Cerebellar cortex (tissue), 1 donor: Measurements from ENCODE around the gene MAP3K6.
A peak's percentile ranks its signal among the peaks of the same experiment; 100 is the strongest.

Experiments
- DNase-seq: peaks from one replicate; pipeline ENCODE4 v3.0.0-alpha.2; 2015; ENCODE audit warnings: low spot score

MAP3K6 gene

DNA sequence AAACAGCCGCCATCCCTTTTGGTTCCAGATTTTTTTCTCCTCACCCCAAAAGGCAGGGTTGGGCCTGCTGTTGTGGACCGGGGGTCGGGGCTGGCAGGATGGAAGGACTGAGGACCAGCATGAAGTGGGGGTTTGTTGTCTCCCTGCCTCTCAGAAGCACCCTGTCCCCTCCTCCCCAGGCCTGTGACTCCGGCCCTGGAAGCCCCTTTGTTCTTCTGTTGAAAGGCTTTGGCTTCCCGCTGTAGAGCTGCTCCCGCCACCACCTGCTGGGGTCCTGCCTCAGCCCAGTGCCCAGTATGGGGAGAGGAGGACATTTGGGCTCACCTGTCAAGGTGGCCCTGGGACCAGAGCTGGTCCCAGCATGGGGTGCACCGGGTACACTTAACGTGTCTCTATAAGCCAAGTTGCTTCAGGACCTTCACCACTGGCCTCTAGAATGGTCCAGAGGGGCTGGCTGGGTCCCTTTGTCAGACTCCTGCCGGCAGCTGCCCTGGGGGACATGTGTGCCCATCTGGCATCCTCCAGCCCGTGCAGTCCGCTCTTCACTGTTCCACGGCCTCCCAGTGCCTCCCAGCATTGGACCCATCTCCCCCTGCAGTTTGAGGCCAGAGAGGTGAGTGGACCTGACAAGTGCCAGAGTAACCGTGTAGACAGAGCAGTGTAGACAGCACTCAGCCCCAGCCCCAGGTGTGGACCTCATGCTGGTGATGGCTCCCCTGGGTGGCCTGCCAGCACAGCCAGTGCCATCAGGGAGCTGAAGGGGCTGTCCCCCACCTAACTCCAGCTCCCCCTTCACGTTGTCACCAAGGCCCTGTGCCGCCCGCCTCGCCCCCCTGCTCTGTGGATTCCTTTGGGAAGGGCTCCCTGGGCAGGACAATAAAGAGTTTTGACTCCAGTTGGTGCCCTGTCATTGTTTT, 31.0 kb downstream of the MAP3K6 start:
- DNase-seq: no peak

DNA sequence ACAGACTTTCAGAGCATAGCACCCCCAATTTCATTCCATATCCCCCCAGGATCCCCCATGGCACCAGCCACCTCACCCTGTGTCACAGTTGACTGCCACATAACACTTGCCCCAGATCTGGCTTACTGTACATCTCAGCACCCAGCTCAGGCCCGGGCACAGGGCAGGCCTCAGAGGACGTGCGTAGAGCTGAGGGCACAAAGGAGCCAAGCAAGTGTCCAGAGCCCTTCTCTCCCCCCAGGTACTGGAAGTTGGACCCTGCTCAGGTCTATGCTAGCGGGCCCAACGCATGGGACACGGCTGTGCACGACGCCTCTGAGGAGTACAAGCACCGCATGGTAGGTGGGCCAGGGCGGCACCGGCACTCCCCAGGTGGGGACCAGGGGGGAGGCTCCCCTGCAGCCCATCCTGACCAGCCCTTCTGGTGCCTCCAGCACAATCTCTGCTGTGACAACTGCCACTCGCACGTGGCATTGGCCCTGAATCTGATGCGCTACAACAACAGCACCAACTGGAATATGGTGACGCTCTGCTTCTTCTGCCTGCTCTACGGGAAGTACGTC, 33.0 kb downstream of the MAP3K6 start:
- no peak for DNase-seq

DNA sequence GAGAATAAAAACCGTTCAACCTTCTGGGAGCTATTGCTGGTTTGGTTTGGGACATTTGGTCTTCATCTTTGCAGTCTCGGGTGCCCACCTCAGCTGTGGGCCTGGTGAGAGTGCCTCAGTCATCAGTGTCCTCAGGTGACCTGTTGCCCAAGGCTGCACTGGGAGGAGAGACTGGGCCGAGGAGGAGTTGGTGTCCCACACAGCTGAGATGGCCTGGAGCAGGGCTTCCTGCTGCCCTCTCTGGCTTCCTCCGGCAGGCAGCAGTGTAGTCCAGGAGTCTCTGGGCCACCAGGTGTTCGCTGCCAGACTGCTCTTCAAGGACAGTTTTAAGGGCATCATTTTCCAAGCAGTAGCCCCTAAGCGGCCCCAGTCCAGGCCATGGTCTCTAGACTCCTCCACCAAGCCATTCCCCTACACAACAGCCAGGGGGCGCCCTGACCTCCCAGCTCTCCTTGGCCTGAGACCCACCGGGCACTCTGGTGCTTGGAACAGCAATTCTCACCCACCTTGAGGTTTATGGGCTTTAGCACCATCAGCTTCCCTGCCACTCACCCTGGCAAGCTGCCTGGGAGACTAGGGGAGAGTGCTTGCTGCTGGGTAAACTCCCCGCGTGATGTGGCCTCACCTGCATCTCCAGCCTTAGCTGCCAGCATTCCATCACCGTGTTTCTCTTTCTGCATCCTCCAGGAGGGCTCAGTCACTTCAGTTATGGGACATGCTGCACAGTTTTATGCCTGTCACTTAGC, 34.1 kb downstream of the MAP3K6 start:
- peak; percentile 70 for DNase-seq

DNA sequence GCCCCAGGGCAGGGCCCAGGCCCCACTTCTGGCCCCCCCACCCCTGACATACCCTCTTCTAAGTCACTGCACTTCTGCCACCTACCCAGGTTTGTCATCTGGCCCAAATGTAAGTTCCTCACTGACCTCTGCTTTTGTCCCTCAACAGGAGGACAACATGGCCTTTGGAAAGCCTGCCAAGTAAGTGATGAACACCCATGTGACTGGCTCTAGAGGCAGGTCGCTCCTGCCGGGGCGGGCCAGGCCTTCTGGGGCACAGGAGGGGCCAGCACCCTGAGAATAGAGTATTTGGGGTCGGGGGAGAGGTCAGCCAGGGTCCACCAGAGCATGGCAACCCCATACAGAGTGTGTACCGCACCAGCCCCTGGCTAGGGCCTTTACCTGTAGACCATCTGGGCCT, 34.8 kb downstream of the MAP3K6 start:
- no peak for DNase-seq

DNA sequence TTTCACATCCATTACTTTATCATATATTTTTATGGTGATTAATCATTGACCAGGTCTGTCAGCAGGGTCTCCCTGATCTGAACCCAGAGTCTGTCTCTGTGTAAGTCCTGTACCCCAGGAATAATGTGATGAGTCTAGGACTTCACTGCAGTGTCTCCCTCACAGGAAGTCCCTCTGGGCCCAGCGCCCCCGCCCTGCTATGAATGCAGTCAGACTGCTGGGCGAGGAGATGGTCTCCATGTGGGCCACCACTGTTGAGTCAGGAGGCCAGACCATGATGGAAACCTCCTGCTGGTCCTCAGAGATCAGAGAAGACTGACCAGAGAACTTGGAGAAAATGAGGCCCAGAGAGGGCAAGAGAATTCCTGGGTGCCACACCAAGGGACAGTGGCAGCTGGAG, 35.3 kb downstream of the MAP3K6 start:
- DNase-seq: no peak

DNA sequence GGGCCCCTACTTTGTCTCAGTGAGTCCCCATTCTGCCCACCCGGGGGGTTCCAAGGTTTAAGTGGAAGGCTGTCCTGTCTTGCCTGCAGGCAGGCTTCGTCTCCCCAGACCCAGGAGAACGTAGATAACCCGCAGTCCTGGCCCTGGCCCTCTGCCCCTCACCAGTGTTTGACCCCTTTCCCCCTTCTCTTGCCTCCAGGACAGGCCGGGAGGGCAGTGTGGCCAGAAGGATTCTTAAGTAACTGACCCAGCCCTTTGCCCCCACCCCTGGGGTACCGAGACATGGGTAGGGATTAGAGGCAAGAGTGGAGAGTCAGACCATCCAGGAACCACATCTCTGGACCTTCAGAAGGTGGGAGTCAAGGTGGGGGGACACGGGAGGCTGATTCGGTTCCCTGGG, 36.0 kb downstream of the MAP3K6 start:
- DNase-seq: no peak

DNA sequence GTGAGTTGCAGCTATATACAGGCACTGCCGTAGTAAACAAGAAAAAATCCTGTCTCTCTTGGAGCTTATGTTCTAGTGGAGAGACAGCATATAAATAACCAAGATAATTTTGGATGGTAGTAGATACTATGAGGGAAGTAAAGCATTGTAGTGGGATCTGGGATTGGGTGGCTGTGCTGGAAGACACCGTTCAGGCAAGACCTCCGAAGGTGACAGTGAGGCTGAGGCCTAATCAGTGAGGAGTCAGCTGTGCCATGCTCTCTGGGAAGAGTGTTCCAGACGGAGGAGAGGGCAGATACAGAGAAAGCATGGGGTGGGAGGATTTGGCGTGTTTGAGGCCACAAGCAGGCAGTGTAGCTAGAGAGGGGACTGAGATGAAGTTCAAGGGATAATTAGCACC, 38.8 kb downstream of the MAP3K6 start:
- no peak for DNase-seq

DNA sequence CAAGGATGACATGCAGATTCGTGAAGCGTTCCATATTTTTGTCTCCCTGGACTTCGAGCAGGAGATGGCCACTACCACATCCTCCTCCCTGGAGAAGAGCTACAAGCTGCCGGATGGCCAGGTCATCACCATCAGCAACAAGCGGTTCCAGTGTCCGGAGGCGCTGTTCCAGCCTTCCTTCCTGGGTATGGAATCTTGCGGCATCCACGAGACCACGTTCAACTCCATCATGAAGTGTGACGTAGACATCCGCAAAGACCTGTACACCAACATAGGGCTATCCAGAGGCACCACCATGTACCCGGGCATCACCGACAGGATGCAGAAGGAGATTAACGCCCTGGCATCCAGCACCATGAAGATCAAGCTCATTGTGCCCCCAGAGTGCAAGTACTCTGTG, 41.5 kb downstream of the MAP3K6 start:
- DNase-seq: no peak

DNA sequence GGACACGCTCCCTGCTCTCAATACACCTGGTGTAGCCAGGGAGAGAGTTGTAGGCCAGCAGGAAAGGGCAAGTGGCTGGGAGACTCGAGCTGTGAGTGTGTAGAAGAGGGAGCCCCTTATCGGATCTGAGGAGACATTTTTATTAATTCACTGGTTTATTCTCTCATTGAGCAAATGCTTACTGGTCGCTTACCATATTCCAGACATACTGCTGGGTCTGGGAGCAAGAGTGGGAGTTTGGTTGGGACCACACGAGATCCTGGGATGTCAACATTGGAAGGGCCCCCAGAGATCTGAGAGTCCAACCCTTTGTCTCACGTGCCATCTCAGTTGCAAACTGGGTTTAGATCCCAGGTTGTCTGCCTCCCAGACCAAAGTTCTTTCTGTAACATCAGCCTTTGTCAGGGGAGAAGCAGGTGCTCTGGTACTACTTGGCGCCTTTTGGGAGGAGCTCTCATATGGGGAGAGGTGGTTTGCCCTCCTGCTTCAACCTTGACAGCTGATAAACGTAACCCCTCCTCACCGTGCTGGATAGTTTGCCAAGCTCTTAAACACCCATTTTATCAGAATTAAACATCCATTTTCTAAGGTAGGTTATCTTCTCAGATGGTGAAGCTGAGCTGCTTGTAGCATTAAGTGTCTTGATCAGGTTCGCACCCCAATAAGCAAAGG, 44.1 kb downstream of the MAP3K6 start:
- DNase-seq: no peak

DNA sequence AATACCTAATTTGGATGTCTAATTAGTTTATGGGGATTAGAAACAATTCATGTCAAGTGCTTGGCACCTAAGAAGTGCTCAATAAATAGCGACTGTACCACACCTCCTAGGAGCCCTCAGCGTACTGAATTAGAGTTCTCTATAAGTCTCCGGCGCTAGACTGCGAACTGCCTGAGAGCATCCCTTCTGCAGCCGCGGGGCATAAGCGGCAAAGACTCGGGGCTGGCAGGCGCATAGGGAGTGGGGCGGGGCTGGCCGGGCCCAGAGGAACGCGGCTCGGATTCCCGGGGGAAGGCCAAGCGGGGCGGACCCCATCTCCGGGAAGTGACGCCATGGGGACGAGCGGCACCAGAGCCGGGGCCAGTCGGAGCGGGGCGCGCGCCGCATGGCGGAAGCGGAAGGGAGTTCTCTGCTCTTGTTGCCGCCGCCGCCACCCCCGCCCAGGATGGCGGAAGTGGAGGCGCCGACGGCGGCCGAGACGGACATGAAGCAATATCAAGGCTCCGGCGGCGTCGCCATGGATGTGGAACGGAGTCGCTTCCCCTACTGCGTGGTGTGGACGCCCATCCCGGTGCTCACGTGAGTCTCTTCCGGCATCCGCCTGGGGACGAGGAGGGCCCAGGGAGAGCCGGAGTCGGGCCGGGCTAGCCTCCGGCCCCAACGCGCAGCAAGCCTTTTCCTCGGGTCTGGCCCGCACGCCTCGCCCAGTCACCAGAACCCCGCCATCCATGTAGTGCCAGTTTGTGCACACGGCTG, 44.8 kb downstream of the MAP3K6 start, which contains the start of gene TMEM222:
Gene TMEM222, plus strand, starts transcription at position 351 of the 756 bp plus-strand sequence. Its CDS starts 35 bp downstream, at position 386.
- peak; percentile 96 for DNase-seq

DNA sequence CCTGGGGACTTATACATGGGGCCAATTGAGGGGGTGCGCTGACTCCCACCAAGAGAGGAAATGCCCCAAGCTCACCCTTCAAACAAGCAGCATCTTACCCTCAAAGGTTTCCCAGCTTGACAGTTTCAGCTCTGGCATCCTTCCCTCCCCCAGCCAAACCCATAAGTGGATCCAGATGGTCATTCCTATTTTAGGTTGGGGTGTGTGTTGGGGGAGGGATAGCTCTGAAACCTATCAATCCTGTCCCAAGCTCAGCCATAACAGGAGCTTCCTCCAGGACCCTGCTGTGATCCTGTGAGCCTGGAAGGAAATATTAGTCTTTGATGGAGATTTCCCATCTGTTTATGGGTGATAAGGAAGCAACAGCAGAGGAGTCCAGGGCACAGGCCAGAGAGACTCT, 48.2 kb downstream of the MAP3K6 start:
- DNase-seq: peak; percentile 98

DNA sequence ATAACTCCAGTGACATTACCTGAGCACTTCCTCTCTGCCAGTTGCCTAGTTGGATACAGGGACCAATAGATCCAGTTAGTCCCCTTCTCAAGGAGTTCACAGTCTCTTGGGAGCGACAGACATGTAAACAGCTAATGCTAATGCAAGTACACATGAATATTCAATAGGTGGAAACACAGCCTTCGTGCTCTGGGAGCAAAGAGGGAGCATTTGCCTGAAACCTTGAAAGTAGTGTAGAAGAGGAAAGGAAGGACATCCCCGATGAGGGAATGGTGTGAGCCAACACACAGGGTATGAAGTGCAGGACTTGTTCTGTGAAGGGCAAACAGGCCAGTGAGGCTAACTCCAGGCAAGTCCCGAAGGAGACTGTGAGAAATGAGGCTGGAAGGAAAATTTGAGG, 48.6 kb downstream of the MAP3K6 start:
- DNase-seq: peak; percentile 65

DNA sequence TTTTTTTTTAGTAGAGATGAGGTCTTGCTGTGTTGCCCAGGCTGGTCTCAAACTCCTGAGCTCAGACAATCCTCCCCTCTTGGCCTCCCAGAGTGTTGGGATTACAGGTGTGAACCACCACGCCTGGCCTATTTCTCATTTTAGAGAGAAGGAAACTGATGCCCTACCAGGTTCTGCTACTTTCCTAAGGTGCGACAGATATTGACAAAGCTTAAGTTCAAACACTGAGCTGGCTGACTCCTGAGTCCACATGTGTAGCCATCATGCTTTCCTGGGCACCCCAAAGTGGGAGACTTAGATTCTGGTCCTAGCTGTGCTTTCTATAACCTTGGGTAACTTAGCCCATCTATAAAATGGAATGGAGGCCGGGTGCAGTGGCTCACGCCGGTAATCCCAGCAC, 49.9 kb downstream of the MAP3K6 start:
- DNase-seq: no peak

DNA sequence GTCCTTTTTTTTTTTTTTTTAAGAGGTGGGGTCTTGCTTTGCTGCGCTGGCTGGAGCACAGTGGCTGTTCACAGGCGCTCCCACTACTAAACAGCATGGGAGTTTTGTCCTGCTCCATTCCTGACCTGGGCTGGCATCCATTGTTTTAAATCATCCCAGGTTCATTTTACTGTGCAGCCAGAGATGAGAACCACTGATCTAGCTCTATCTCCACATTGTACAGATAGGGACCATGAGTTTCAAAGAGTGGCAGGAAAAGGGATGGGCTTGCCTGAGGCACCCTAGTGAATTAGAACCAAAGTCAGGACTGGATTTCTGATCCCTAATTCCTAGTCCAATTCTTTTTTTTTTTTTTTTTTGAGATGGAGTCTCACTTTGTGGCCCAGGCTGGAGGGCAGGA, 52.0 kb downstream of the MAP3K6 start:
- no peak for DNase-seq

DNA sequence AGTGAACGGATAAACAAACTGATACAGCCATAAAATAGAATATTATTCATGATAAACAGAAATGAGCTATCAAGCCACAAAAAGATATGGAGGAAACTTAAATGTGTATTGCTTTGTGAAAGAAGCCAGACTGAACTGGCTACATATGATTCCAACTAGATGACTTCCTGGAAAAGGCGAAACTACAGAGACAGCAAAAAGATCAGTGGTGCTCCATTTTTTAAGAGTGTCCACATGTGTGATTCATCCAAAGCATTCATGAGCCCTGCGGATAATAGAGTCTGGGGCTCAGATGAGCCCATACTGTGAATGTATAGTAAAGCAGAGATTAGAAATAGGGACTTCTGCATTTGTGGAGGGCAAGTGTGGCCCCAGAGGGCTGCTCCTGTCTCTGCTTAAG, 52.6 kb downstream of the MAP3K6 start:
- DNase-seq: no peak

DNA sequence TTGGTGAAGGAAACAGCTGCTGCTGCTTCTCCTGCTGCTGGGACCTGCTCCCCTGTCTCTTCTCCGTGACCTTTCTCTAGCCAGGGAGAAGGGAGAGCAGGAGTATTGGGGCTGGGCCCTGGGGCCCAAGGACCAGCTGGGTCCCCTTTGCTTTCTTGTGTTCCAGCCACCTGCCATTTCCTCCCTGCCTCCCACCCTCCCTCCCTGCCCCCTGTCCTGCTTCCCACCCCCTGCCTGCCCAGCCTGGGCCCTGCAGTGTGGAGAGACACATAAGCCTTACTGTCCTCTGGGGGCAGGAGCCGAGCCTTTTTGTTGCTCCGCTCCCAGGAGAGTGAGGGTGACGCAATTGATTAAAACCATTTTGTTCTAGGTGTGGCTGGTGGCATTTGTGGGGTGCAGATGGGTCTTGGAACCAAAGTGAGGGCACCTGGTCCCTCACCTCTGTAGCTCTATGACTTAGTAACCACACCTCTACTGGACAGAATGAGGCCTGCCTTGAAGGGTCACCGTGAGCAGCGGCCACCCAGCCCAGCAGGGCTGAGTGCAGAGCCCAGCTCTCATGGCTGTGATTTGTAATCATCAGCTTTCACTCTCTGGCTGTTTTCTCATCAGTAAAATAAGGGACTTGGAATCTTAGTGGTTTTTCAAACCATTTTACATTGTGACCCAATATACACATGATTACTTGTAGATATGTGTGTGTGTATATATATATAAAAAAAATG, 58.7 kb downstream of the MAP3K6 start:
- no peak for DNase-seq

DNA sequence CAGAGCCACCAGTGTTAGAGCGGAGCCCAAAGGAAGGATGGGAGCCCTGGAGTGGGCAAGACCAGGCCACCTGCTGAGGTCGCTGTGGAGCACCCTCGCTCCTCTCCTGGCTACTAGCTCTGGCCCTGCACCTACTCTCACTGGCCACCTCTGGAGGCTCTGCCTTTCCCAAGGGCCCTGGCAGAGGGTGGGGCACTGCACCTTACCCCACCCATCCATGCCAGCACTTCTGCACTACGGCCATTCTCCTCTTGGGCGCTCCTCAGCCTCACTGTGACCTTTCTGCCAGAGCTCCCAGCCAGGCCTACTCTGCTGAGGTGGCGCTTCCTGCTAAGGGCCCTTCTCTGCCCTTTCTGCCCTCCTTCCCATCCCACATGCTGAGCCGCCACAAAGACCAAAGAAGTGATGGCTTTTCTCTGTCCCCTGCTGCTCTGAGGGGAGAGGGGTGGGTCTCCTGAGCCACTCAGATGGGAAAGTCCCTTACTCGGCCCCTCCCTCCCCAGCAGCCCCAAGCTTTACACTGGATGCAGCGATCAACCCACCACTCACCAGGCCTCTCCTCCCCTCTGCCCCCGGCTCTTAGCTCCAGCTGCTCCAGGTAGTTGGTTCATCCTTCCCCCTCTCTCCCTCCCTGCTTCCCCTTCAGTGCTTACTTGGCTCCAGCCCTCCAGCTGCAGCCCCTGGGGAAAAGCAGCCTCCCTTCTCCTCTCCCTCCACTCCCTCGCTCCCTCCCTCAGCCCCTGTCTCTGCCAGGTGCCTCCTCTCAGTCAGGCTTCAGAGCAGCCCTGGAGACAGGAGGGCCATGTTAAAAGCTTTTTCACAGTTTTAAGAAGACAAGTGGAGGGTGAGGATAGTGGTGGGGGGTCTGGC, 59.6 kb downstream of the MAP3K6 start:
- DNase-seq: no peak

DNA sequence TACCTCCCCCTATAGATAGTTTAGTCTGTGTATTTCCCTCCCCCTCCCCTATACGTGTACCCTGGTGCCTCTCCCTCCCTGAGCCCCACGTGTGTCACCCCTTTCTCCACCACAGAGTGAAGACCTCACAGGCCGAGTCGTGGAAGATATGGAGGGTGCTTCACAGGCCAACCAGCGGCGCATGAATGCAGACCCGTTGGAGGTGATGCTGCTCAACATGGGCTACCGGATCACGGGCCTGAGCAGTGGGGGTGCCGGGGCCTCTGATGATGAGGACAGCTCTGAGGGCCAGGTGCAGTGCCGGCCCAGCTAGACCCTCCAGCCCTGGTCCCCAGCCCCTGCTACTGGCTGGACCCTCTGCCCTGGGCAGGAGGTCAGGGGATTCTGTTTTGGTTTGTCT, 60.7 kb downstream of the MAP3K6 start:
- DNase-seq: no peak
